Uterus (tissue), 2 donors: ENCODE results near the gene COL25A1.

ENCODE experiments used
- POLR2A ChIP-seq, 2 donors: fragments of 450-650 bp; IDR thresholded peaks; one replicate each; pipeline ENCODE4 v1.6.1; 2016; ENCODE audit warnings: antibody characterized with exemption in 2 of 2, mild to moderate bottlenecking in 1 of 2, moderate library complexity in 1 of 2
- TF ChIP-seq, protein P1 (sequence below), 4 experiments: fragments of 200-600 bp in 2 of 4; fragments of 450-650 bp in 2 of 4; sonication (generic) in 2 of 4; IDR thresholded peaks; one replicate each; pipeline ENCODE4 v1.5.1; 2016 to 2019; ENCODE audit warnings: antibody characterized with exemption in 4 of 4, mild to moderate bottlenecking in 2 of 4, moderate library complexity in 1 of 4

DNA sequence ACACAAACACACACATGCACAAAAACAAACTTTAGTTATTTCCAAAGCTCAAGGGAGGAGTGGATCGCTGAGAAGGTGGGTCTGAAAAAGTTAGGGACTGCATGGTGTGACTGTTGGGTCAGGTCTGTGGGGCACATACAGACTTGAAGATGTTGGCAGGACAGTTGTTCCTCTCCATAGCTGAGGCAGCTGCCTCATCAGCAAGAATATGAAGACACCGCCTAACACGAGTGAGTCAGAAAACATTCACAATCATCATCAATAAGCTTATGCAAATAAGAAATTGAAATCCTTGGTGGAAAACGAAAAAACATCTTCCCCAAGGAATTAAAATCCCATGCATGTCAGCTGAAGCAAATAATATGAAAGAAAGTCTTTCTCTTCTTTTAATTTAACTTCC lies 148.0 kb downstream of the COL25A1 start:
- no peak for TF ChIP-seq POLR2A (IDR thresholded peaks at IDR 0.05)
- TF ChIP-seq, protein P1, sequence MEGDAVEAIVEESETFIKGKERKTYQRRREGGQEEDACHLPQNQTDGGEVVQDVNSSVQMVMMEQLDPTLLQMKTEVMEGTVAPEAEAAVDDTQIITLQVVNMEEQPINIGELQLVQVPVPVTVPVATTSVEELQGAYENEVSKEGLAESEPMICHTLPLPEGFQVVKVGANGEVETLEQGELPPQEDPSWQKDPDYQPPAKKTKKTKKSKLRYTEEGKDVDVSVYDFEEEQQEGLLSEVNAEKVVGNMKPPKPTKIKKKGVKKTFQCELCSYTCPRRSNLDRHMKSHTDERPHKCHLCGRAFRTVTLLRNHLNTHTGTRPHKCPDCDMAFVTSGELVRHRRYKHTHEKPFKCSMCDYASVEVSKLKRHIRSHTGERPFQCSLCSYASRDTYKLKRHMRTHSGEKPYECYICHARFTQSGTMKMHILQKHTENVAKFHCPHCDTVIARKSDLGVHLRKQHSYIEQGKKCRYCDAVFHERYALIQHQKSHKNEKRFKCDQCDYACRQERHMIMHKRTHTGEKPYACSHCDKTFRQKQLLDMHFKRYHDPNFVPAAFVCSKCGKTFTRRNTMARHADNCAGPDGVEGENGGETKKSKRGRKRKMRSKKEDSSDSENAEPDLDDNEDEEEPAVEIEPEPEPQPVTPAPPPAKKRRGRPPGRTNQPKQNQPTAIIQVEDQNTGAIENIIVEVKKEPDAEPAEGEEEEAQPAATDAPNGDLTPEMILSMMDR (IDR thresholded peaks at IDR 0.05) = no peak
